ENCODE results near the gene JDP2.

GRCh38 chr14:75426332-75427125 lies 1.3 kb upstream of the JDP2 start:
- no peak for TF ChIP-seq POLR2A (IDR thresholded peaks at IDR 0.05; ENCODE audit: low read length)
- no peak for TF ChIP-seq GATA1 (IDR thresholded peaks at IDR 0.05; ENCODE audit: low read depth, low read length)

All from erythroblast (primary cell).